Activated naive CD8-positive, alpha-beta T cell treated with anti-CD3 and anti-CD28 coated beads, Interleukin-2, amount 10 ng/mL, durations not matched to agents 7 days and 5 days (primary cell): ENCODE results near the gene UBE2D2. TPM values are rescaled to one million over a fixed set of nuclear protein-coding genes. Genes with fewer than 3 reads are reported as not detected.
"Not testable (repeated sequence)": the region's sequence is repeated elsewhere in the genome, so short reads cannot be mapped to it uniquely, and the experiment has no call there.

Experiments used
- ATAC-seq: fragments of 150-1000 bp; cut with Tn5 transposase; one replicate; pipeline ENCODE4 v1.10.0; 2021; ENCODE audit warnings: low read depth, moderate library complexity
- POLR2A ChIA-PET: fragments of 350-600 bp; sonication (Branson Sonifier 250); formaldehyde crosslinking; loops from one replicate; lab custom pipeline; 2021; ENCODE audit warnings: antibody characterized with exemption; lab: Charles Lee
- DNase-seq: peaks from one replicate; pipeline ENCODE4 v3.0.0; 2021
- H3K27ac Mint-ChIP-seq: one replicate; pipeline ENCODE4 v1.8.0; 2022; ENCODE audit warnings: mild to moderate bottlenecking, mixed read lengths
- H3K27me3 Mint-ChIP-seq: one replicate; pipeline ENCODE4 v1.8.0; 2022; ENCODE audit warnings: mild to moderate bottlenecking, moderate library complexity, mixed read lengths
- H3K36me3 Mint-ChIP-seq: one replicate; pipeline ENCODE4 v1.8.0; 2021; ENCODE audit warnings: mild to moderate bottlenecking, mixed read lengths
- H3K4me1 Mint-ChIP-seq: one replicate; pipeline ENCODE4 v1.8.0; 2021; ENCODE audit warnings: mixed read lengths
- H3K4me3 Mint-ChIP-seq: one replicate; pipeline ENCODE4 v1.8.0; 2022; ENCODE audit warnings: mild to moderate bottlenecking, moderate library complexity, mixed read lengths
- H3K9me3 Mint-ChIP-seq: one replicate; pipeline ENCODE4 v1.8.0; 2021; ENCODE audit warnings: mixed read lengths
- total RNA-seq, 2 experiments: library from RNA; stranded (reverse); gene quantifications; one replicate each; pipeline ENCODE4 v1.2.3, GENCODE V29; 2021

The UBE2D2 gene
- total RNA-seq, 2 experiments from 2014 or later = 200 to 217 TPM

- no peak for DNase-seq
- Mint-ChIP-seq H3K27ac (no peak overlapping the region), H3K36me3 (peaks cover 20% of the 10 kb centered on the region), H3K27me3 (no peaks in the 10 kb centered on the region), H3K4me1 (peaks cover 6% of the 10 kb centered on the region), H3K4me3 (no peak overlapping the region), H3K9me3 (peaks cover 2% of the 10 kb centered on the region)
- POLR2A ChIA-PET = no interaction called here
- no peak for ATAC-seq
Measured at GRCh38 chr5:139600336-139600949, 39.3 kb downstream of the UBE2D2 start.

GRCh38 chr5:139601429-139601828 is 40.3 kb downstream of the UBE2D2 start:
- Mint-ChIP-seq H3K4me1 (peaks cover 8% of the 10 kb centered on the region), H3K27me3 (no peaks in the 10 kb centered on the region), H3K9me3 (peaks cover 2% of the 10 kb centered on the region), H3K27ac (no peak overlapping the region), H3K36me3 (peaks cover 20% of the 10 kb centered on the region), H3K4me3 (no peak overlapping the region)
- DNase-seq (no peak), ATAC-seq (no peak)
- POLR2A ChIA-PET = no interaction called here

- peaks cover 20% of the 10 kb centered on the region for H3K36me3 Mint-ChIP-seq
- not testable (repeated sequence) for H3K4me1 Mint-ChIP-seq, H3K4me3 Mint-ChIP-seq, H3K27me3 Mint-ChIP-seq, H3K27ac Mint-ChIP-seq, ATAC-seq, H3K9me3 Mint-ChIP-seq, DNase-seq
- POLR2A ChIA-PET = interaction anchor here (0.7 kb wide), 1 partner anchor 26 kb away, joined by 3 read pairs; no protein-coding TSS in a partner anchor
Measured at GRCh38 chr5:139601948-139602347, 40.8 kb downstream of the UBE2D2 start.

GRCh38 chr5:139605887-139606286 is 44.7 kb downstream of the UBE2D2 start:
- Mint-ChIP-seq H3K36me3 (peaks cover 12% of the 10 kb centered on the region), H3K27ac (no peak overlapping the region)
- POLR2A ChIA-PET = interaction anchor here (1.3 kb wide), 1 partner anchor 45 kb away, joined by 5 read pairs; the partner anchor contains the start of gene UBE2D2

GRCh38 chr5:139611703-139612584 is 50.8 kb downstream of the UBE2D2 start:
- Mint-ChIP-seq H3K9me3 (no peaks in the 10 kb centered on the region), H3K27me3 (no peaks in the 10 kb centered on the region), H3K4me3 (no peak overlapping the region), H3K27ac (no peak overlapping the region), H3K36me3 (peaks cover 8% of the 10 kb centered on the region), H3K4me1 (peaks cover 11% of the 10 kb centered on the region)
- ATAC-seq (peak; percentile 30), DNase-seq (no peak)
- POLR2A ChIA-PET = interaction anchor here (2.5 kb wide), 1 partner anchor 51 kb away, joined by 8 read pairs; the partner anchor contains the start of gene UBE2D2

More at GRCh38 chr5:139605887-139606286, 44.7 kb downstream of the UBE2D2 start:
- no peak for DNase-seq
- Mint-ChIP-seq H3K27me3 (no peaks in the 10 kb centered on the region), H3K4me1 (peaks cover 8% of the 10 kb centered on the region), H3K9me3 (no peaks in the 10 kb centered on the region), H3K4me3 (no peak overlapping the region)
- no peak for ATAC-seq

GRCh38 chr5:139619861-139620260 is 58.7 kb downstream of the UBE2D2 start:
- DNase-seq (no peak), ATAC-seq (no peak)
- no peaks in the 10 kb centered on the region for H3K9me3 Mint-ChIP-seq
- H3K27ac Mint-ChIP-seq = no peak overlapping the region
- peaks cover 9% of the 10 kb centered on the region for H3K4me1 Mint-ChIP-seq
- H3K4me3 Mint-ChIP-seq = no peak overlapping the region
- POLR2A ChIA-PET = no interaction called here
- peaks cover 33% of the 10 kb centered on the region for H3K36me3 Mint-ChIP-seq
- no peaks in the 10 kb centered on the region for H3K27me3 Mint-ChIP-seq

GRCh38 chr5:139625398-139625797 is 64.3 kb downstream of the UBE2D2 start:
- ATAC-seq, POLR2A ChIA-PET, H3K4me1 Mint-ChIP-seq, DNase-seq, H3K4me3 Mint-ChIP-seq, H3K27me3 Mint-ChIP-seq, H3K9me3 Mint-ChIP-seq, H3K27ac Mint-ChIP-seq: not testable (repeated sequence)
- peaks cover 28% of the 10 kb centered on the region for H3K36me3 Mint-ChIP-seq

- no peak for DNase-seq
- no peaks in the 10 kb centered on the region for H3K27me3 Mint-ChIP-seq
- peaks cover 11% of the 10 kb centered on the region for H3K36me3 Mint-ChIP-seq
- no peak overlapping the region for H3K27ac Mint-ChIP-seq
- peaks cover 24% of the 10 kb centered on the region for H3K4me1 Mint-ChIP-seq
- no peaks in the 10 kb centered on the region for H3K9me3 Mint-ChIP-seq
- H3K4me3 Mint-ChIP-seq = no peak overlapping the region
- no peak for ATAC-seq
- POLR2A ChIA-PET = no interaction called here
Measured at GRCh38 chr5:139630855-139631254, 69.7 kb downstream of the UBE2D2 start.

- Mint-ChIP-seq H3K4me1 (peaks cover 31% of the 10 kb centered on the region), H3K27me3 (no peaks in the 10 kb centered on the region), H3K27ac (peak overlapping the region; percentile 12), H3K36me3 (peaks cover 12% of the 10 kb centered on the region), H3K9me3 (no peaks in the 10 kb centered on the region), H3K4me3 (no peak overlapping the region)
- DNase-seq (no peak), ATAC-seq (no peak)
- POLR2A ChIA-PET = interaction anchor here (0.7 kb wide), 1 partner anchor 16 kb away, joined by 4 read pairs; the partner anchor contains the start of gene CXXC5
Measured at GRCh38 chr5:139631520-139632165, 70.5 kb downstream of the UBE2D2 start.

- Mint-ChIP-seq H3K4me1 (peaks cover 32% of the 10 kb centered on the region), H3K4me3 (no peak overlapping the region), H3K9me3 (no peaks in the 10 kb centered on the region), H3K36me3 (peaks cover 7% of the 10 kb centered on the region), H3K27me3 (no peaks in the 10 kb centered on the region), H3K27ac (peak overlapping the region; percentile 49)
- DNase-seq (peak; percentile 69), ATAC-seq (peak; percentile 17)
- POLR2A ChIA-PET = interaction anchor here (1.2 kb wide), 1 partner anchor 37 kb away, joined by 3 read pairs; no protein-coding TSS in a partner anchor
Measured at GRCh38 chr5:139633295-139634027, 72.3 kb downstream of the UBE2D2 start.

GRCh38 chr5:139634028-139634325 is 72.8 kb downstream of the UBE2D2 start:
- DNase-seq (no peak), ATAC-seq (no peak)
- Mint-ChIP-seq H3K4me3 (no peak overlapping the region), H3K9me3 (no peaks in the 10 kb centered on the region), H3K4me1 (peaks cover 37% of the 10 kb centered on the region), H3K27ac (no peak overlapping the region), H3K36me3 (peaks cover 7% of the 10 kb centered on the region), H3K27me3 (no peaks in the 10 kb centered on the region)
- POLR2A ChIA-PET = interaction anchor here (0.8 to 3.0 kb wide), 2 partner anchors 57 to 122 kb away, joined by 3 to 14 read pairs; no protein-coding TSS in a partner anchor

GRCh38 chr5:139634541-139634940 is 73.4 kb downstream of the UBE2D2 start:
- Mint-ChIP-seq H3K27me3 (no peaks in the 10 kb centered on the region), H3K4me3 (no peak overlapping the region), H3K4me1 (peaks cover 37% of the 10 kb centered on the region), H3K27ac (peak overlapping the region; percentile 75), H3K36me3 (peaks cover 7% of the 10 kb centered on the region), H3K9me3 (no peaks in the 10 kb centered on the region)
- ATAC-seq (no peak), DNase-seq (no peak)
- POLR2A ChIA-PET = interaction anchor here (0.8 to 3.1 kb wide), 3 partner anchors 14 to 122 kb away, joined by 3 to 14 read pairs (median 14); partner anchors contain the start of gene CXXC5
